Activated CD4-positive, alpha-beta T cell treated with anti-CD3 and anti-CD28 coated beads, Interleukin-2, amount 10 ng/mL, durations not matched to agents 7 days and 5 days (primary cell): ENCODE data around the gene RAB3GAP1. TPM values are rescaled to one million over a fixed set of nuclear protein-coding genes. Genes with fewer than 3 reads are reported as not detected.
A peak's percentile ranks its signal among the peaks of the same experiment; 100 is the strongest.

Experiments
- CTCF ChIA-PET: fragments of 350-600 bp; sonication (Branson Sonifier 250); formaldehyde crosslinking; loops from one replicate; lab custom pipeline; 2021; ENCODE audit warnings: antibody characterized with exemption; lab: Charles Lee
- POLR2A ChIA-PET: fragments of 350-600 bp; sonication (Branson Sonifier 250); formaldehyde crosslinking; loops from one replicate; lab custom pipeline; 2021; ENCODE audit warnings: antibody characterized with exemption; lab: Charles Lee
- DNase-seq: peaks from one replicate; pipeline ENCODE4 v3.0.0-alpha.2; 2020
- H3K27ac Mint-ChIP-seq: one replicate; pipeline ENCODE4 v1.8.0; 2021; ENCODE audit warnings: mild to moderate bottlenecking, moderate library complexity, mixed read lengths
- H3K27me3 Mint-ChIP-seq: one replicate; pipeline ENCODE4 v1.8.0; 2021; ENCODE audit warnings: mixed read lengths
- H3K36me3 Mint-ChIP-seq: one replicate; pipeline ENCODE4 v1.8.0; 2021; ENCODE audit warnings: low read depth, mixed read lengths
- H3K4me1 Mint-ChIP-seq: one replicate; pipeline ENCODE4 v1.8.0; 2021; ENCODE audit warnings: mixed read lengths
- H3K4me3 Mint-ChIP-seq: one replicate; pipeline ENCODE4 v1.8.0; 2021; ENCODE audit warnings: mild to moderate bottlenecking, moderate library complexity, mixed read lengths
- H3K9me3 Mint-ChIP-seq: one replicate; pipeline ENCODE4 v1.8.0; 2021; ENCODE audit warnings: mixed read lengths
- total RNA-seq, 2 experiments: library from RNA; stranded (reverse); gene quantifications; one replicate each; pipeline ENCODE4 v1.2.3, GENCODE V29; 2021

The RAB3GAP1 gene
- total RNA-seq, result 10 to 100 TPM; 21.1 to 22.8 TPM

GRCh38 chr2:135052042-135052876 lies at the start of gene RAB3GAP1:
RAB3GAP1 (plus strand) TSS chr2:135052292; CDS start chr2:135052308, 16 bp downstream.
- H3K9me3 Mint-ChIP-seq, result no peaks in the 10 kb centered on the region
- CTCF ChIA-PET, result interaction anchor here (0.9 kb wide), 1 partner anchor 15 kb away, joined by 3 read pairs; no protein-coding TSS in a partner anchor
- H3K4me1 Mint-ChIP-seq, result peaks cover 48% of the 10 kb centered on the region
- DNase-seq, result peak; percentile 94
- peak within 1 kb of the TSS; percentile 97 for H3K4me3 Mint-ChIP-seq
- H3K27me3 Mint-ChIP-seq, result no peaks in the 10 kb centered on the region
- POLR2A ChIA-PET, result no interaction called here
- H3K27ac Mint-ChIP-seq, result peak within 1 kb of the TSS; percentile 100
- peaks cover 25% of the 10 kb centered on the region for H3K36me3 Mint-ChIP-seq

GRCh38 chr2:135002836-135003235 lies 49.3 kb upstream of the RAB3GAP1 start:
- ChIA-PET CTCF (interaction anchor here (0.6 to 1.8 kb wide), 2 partner anchors 269 to 707 kb away, joined by 3 to 16 read pairs; no protein-coding TSS in a partner anchor), POLR2A (interaction anchor here (0.6 kb wide), 1 partner anchor 227 kb away, joined by 3 read pairs; no protein-coding TSS in a partner anchor)
- no peaks in the 10 kb centered on the region for H3K9me3 Mint-ChIP-seq
- H3K4me1 Mint-ChIP-seq, result peaks cover 7% of the 10 kb centered on the region
- no peak overlapping the region for H3K27ac Mint-ChIP-seq
- no peaks in the 10 kb centered on the region for H3K36me3 Mint-ChIP-seq
- no peak for DNase-seq
- H3K4me3 Mint-ChIP-seq, result no peak overlapping the region
- peaks cover 17% of the 10 kb centered on the region for H3K27me3 Mint-ChIP-seq

GRCh38 chr2:135004005-135004746 lies 47.9 kb upstream of the RAB3GAP1 start:
- POLR2A ChIA-PET, result no interaction called here
- CTCF ChIA-PET, result interaction anchor here (0.6 to 2.0 kb wide), 11 partner anchors 10 to 707 kb away, joined by 3 to 16 read pairs (median 4); no protein-coding TSS in a partner anchor
- H3K27me3 Mint-ChIP-seq, result peaks cover 17% of the 10 kb centered on the region

GRCh38 chr2:135005753-135006152 lies 46.3 kb upstream of the RAB3GAP1 start:
- H3K4me1 Mint-ChIP-seq, result peaks cover 7% of the 10 kb centered on the region
- H3K27me3 Mint-ChIP-seq, result peaks cover 18% of the 10 kb centered on the region
- ChIA-PET POLR2A (no interaction called here), CTCF (interaction anchor here (1.8 kb wide), 1 partner anchor 704 kb away, joined by 7 read pairs; no protein-coding TSS in a partner anchor)
- DNase-seq, result no peak
- H3K36me3 Mint-ChIP-seq, result no peaks in the 10 kb centered on the region
- H3K9me3 Mint-ChIP-seq, result no peaks in the 10 kb centered on the region
- H3K4me3 Mint-ChIP-seq, result no peak overlapping the region
- no peak overlapping the region for H3K27ac Mint-ChIP-seq

More at GRCh38 chr2:135004005-135004746, 47.9 kb upstream of the RAB3GAP1 start:
- no peak overlapping the region for H3K4me3 Mint-ChIP-seq
- H3K27ac Mint-ChIP-seq, result no peak overlapping the region
- DNase-seq, result peak; percentile 67
- no peaks in the 10 kb centered on the region for H3K9me3 Mint-ChIP-seq
- no peaks in the 10 kb centered on the region for H3K36me3 Mint-ChIP-seq
- H3K4me1 Mint-ChIP-seq, result peaks cover 7% of the 10 kb centered on the region

DNA sequence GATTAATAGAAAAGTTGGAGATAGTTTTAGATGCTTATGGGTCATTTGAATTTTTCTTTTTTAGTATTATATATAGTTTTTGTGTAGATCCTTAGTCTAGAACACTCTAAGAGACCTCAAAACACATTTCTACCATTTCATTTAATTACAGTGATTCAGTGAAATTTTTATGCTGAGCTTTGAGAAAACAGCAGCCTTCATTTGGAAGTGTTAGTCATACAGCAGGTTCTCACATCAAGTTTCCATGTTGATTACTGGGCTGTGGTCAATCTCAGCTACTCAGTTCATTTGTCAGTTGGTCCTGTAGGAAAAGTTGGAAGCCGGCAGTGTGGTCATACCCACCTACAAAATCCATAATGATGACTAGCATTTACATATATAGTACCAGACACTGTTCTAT lies 42.8 kb upstream of the RAB3GAP1 start:
- peaks cover 4% of the 10 kb centered on the region for H3K4me1 Mint-ChIP-seq
- POLR2A ChIA-PET, result no interaction called here

GRCh38 chr2:135010200-135010942 lies 41.7 kb upstream of the RAB3GAP1 start:
- Mint-ChIP-seq H3K4me1 (no peaks in the 10 kb centered on the region), H3K27me3 (peaks cover 14% of the 10 kb centered on the region), H3K36me3 (no peaks in the 10 kb centered on the region), H3K27ac (no peak overlapping the region), H3K4me3 (no peak overlapping the region), H3K9me3 (no peaks in the 10 kb centered on the region)
- no peak for DNase-seq
- ChIA-PET CTCF (interaction anchor here (0.7 to 1.1 kb wide), 2 partner anchors 8 to 38 kb away, joined by 3 read pairs; no protein-coding TSS in a partner anchor), POLR2A (no interaction called here)

More for the DNA sequence above, 42.8 kb upstream of the RAB3GAP1 start:
- H3K4me3 Mint-ChIP-seq, result no peak overlapping the region
- H3K9me3 Mint-ChIP-seq, result no peaks in the 10 kb centered on the region
- H3K27me3 Mint-ChIP-seq, result peaks cover 22% of the 10 kb centered on the region
- H3K27ac Mint-ChIP-seq, result no peak overlapping the region
- no peaks in the 10 kb centered on the region for H3K36me3 Mint-ChIP-seq
- DNase-seq, result no peak
- CTCF ChIA-PET, result no interaction called here

GRCh38 chr2:135011633-135012032 lies 40.5 kb upstream of the RAB3GAP1 start:
- H3K36me3 Mint-ChIP-seq, result no peaks in the 10 kb centered on the region
- ChIA-PET CTCF (no interaction called here), POLR2A (no interaction called here)
- H3K27me3 Mint-ChIP-seq, result peaks cover 8% of the 10 kb centered on the region
- H3K4me1 Mint-ChIP-seq, result no peaks in the 10 kb centered on the region
- no peak overlapping the region for H3K27ac Mint-ChIP-seq
- H3K9me3 Mint-ChIP-seq, result no peaks in the 10 kb centered on the region
- no peak overlapping the region for H3K4me3 Mint-ChIP-seq
- DNase-seq, result no peak

DNA sequence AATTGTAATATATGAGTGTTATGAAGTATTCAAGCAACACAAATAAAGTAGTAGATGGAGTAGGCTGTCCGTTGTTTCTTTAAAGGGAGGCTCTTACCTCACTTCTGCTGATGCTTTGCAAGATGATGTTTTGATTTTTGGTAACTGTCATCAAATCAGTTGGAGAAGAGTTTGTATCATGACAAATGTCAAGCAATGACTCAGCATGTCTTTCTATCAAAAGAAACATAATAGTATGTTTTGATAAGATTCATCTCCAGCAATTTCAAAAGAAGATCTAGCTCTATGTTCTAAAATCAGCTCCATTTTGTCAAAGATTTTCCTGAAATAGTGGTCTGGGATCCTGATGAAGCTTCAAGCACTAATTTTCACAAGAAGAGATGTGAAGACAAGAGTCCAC lies 30.5 kb upstream of the RAB3GAP1 start:
- H3K4me3 Mint-ChIP-seq, result no peak overlapping the region
- no peak for DNase-seq
- no peaks in the 10 kb centered on the region for H3K36me3 Mint-ChIP-seq
- H3K27ac Mint-ChIP-seq, result no peak overlapping the region
- H3K27me3 Mint-ChIP-seq, result no peaks in the 10 kb centered on the region
- CTCF ChIA-PET, result interaction anchor here (0.5 to 0.7 kb wide), 3 partner anchors 88 to 707 kb away, joined by 3 to 5 read pairs (median 3); no protein-coding TSS in a partner anchor
- POLR2A ChIA-PET, result no interaction called here
- H3K9me3 Mint-ChIP-seq, result peaks cover 3% of the 10 kb centered on the region
- no peaks in the 10 kb centered on the region for H3K4me1 Mint-ChIP-seq

GRCh38 chr2:135022952-135023880 lies 28.9 kb upstream of the RAB3GAP1 start:
- Mint-ChIP-seq H3K27ac (no peak overlapping the region), H3K36me3 (no peaks in the 10 kb centered on the region), H3K27me3 (peaks cover 2% of the 10 kb centered on the region), H3K4me3 (no peak overlapping the region), H3K4me1 (no peaks in the 10 kb centered on the region), H3K9me3 (peaks cover 3% of the 10 kb centered on the region)
- CTCF ChIA-PET, result no interaction called here
- DNase-seq, result no peak
- POLR2A ChIA-PET, result no interaction called here

- CTCF ChIA-PET, result no interaction called here
- Mint-ChIP-seq H3K4me3 (no peak overlapping the region), H3K27me3 (peaks cover 2% of the 10 kb centered on the region), H3K36me3 (no peaks in the 10 kb centered on the region), H3K27ac (no peak overlapping the region), H3K9me3 (peaks cover 3% of the 10 kb centered on the region), H3K4me1 (no peaks in the 10 kb centered on the region)
- no peak for DNase-seq
- POLR2A ChIA-PET, result no interaction called here
These were observed 28.1 kb upstream of the RAB3GAP1 start for GRCh38 chr2:135023886-135024485.

DNA sequence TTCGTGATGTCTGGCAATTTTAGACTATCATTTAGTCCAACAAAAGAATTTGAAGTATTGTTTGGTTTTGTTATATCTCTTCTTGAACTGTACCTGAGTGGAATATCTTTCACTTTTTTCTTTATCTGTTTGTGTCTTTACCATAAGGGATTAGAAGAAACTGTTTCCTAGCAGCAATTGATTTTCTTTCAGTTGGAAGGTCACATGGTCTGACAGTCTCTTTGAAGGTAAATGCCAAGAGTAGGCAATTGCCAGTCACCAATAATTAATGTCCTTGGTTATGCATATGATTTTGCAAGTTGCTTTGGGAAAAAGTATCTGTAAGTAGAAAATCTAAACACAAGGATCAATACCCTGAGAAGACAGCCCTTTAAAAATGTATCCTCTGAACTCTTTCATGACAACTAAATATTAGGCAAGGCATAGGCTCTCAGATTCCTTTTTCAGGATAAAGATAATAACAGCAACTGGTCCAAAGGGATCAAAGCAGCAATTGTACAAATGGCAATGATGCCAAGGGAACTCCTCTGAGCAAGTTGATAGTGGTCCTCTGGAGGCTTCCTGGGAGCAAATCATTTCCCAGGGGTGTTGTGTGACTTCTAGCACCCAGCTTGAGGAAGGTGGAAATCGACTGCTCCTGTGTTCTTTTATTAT lies 22.5 kb upstream of the RAB3GAP1 start:
- Mint-ChIP-seq H3K4me1 (no peaks in the 10 kb centered on the region), H3K4me3 (no peak overlapping the region), H3K36me3 (no peaks in the 10 kb centered on the region), H3K27me3 (peaks cover 2% of the 10 kb centered on the region), H3K9me3 (no peaks in the 10 kb centered on the region), H3K27ac (no peak overlapping the region)
- DNase-seq, result no peak
- ChIA-PET CTCF (no interaction called here), POLR2A (no interaction called here)
